ENCODE results near the gene C21orf58. TPM values are rescaled to one million over a fixed set of nuclear protein-coding genes. Genes with fewer than 3 reads are reported as not detected.

Gene C21orf58
- total and polyA plus RNA-seq, 2 experiments from 2014 or later, result 2.6 to 6.8 TPM

- Histone ChIP-seq H3K9me2 (replicated peaks; ENCODE audit: insufficient read depth) (no peaks in the 10 kb centered on the region), H4K20me1 (ENCODE audit: insufficient read depth, poor library complexity, severe bottlenecking) (no peaks in the 10 kb centered on the region), H3K27me3 (no peaks in the 10 kb centered on the region), H3K4me2 (no peak overlapping the region), H2AFZ (no peak overlapping the region), H3K27ac (no peak overlapping the region), H3K36me3 (replicated peaks; ENCODE audit: insufficient read depth, low read depth) (no peaks in the 10 kb centered on the region), H3K79me2 (no peaks in the 10 kb centered on the region), H3K4me3 (no peak overlapping the region), H3K9me3 (ENCODE audit: low read depth) (no peaks in the 10 kb centered on the region), H3K4me1 (ENCODE audit: insufficient read depth) (no peaks in the 10 kb centered on the region)
- 85% methylated on average over 11 of the region's 11 CpGs for WGBS (ENCODE audit: low lambda C conversion rate, missing lambda C conversion rate)
- TF ChIP-seq EZH2phosphoT487 (IDR thresholded peaks at IDR 0.05; ENCODE audit: low read depth, severe bottlenecking, unreplicated experiment) (no peak), EZH2 (IDR thresholded peaks at IDR 0.05; ENCODE audit: borderline replicate concordance) (no peak)
- TF ChIP-seq, protein P1, sequence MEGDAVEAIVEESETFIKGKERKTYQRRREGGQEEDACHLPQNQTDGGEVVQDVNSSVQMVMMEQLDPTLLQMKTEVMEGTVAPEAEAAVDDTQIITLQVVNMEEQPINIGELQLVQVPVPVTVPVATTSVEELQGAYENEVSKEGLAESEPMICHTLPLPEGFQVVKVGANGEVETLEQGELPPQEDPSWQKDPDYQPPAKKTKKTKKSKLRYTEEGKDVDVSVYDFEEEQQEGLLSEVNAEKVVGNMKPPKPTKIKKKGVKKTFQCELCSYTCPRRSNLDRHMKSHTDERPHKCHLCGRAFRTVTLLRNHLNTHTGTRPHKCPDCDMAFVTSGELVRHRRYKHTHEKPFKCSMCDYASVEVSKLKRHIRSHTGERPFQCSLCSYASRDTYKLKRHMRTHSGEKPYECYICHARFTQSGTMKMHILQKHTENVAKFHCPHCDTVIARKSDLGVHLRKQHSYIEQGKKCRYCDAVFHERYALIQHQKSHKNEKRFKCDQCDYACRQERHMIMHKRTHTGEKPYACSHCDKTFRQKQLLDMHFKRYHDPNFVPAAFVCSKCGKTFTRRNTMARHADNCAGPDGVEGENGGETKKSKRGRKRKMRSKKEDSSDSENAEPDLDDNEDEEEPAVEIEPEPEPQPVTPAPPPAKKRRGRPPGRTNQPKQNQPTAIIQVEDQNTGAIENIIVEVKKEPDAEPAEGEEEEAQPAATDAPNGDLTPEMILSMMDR (IDR thresholded peaks at IDR 0.05; ENCODE audit: poor library complexity), result no peak
- no peak for DNase-seq (ENCODE audit: low spot score)
Observed at GRCh38 chr21:46304955-46305354, 18.7 kb downstream of the C21orf58 start.

DNA sequence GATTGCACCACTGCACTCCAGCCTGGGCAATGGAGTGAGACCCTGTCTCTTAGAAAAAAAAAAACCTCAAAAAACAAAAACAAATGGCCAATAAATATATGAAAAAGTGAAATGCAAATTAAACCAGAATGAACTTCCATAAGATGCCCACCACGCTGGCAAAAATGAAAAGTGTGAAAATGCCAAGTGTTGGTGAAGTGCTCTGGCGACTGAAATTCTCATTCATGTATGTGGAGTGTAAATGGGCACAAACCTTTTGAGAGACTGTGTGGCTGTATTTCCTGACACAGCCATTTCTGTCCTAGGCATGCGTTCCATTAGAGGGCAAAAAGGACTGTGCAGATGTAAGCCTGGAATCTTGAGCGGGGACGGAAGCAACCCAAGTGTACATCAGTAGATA, 19.2 kb downstream of the C21orf58 start:
- Histone ChIP-seq H3K79me2 (no peaks in the 10 kb centered on the region), H3K36me3 (replicated peaks; ENCODE audit: insufficient read depth, low read depth) (no peaks in the 10 kb centered on the region), H4K20me1 (ENCODE audit: insufficient read depth, poor library complexity, severe bottlenecking) (no peaks in the 10 kb centered on the region), H3K9me2 (replicated peaks; ENCODE audit: insufficient read depth) (no peaks in the 10 kb centered on the region), H3K27ac (no peak overlapping the region), H3K4me2 (no peak overlapping the region), H3K27me3 (no peaks in the 10 kb centered on the region), H3K4me1 (ENCODE audit: insufficient read depth) (no peaks in the 10 kb centered on the region), H3K9me3 (ENCODE audit: low read depth) (no peaks in the 10 kb centered on the region), H2AFZ (no peak overlapping the region), H3K4me3 (no peak overlapping the region)
- no peak for TF ChIP-seq EZH2 (IDR thresholded peaks at IDR 0.05; ENCODE audit: borderline replicate concordance)
- TF ChIP-seq EZH2phosphoT487 (IDR thresholded peaks at IDR 0.05; ENCODE audit: low read depth, severe bottlenecking, unreplicated experiment), result no peak
- TF ChIP-seq, protein P1 (IDR thresholded peaks at IDR 0.05; ENCODE audit: poor library complexity), result no peak
- DNase-seq (ENCODE audit: low spot score), result no peak
- 97% methylated on average over 5 of the region's 5 CpGs for WGBS (ENCODE audit: low lambda C conversion rate, missing lambda C conversion rate)

DNA sequence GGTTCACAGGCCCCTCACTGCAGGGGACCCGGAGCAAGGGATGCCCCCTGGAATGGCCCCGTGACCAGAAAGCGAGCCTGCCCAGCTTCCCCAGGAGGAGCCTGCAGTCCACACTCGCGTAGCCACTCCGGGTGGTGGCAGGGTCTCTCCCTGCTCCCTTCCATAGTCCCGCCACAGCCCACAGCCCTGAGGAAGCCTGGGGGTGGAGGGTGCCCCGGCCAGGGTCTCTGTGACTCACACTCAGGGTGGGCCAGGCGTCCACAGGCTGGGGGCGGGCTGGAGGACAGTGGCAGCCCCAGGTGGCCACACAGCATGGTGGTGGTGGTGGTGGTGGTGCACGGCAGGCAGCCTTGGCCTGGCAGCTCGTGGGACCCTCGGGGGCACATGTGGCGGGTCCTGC, 21.9 kb downstream of the C21orf58 start:
- Histone ChIP-seq H3K9me3 (ENCODE audit: low read depth) (no peaks in the 10 kb centered on the region), H3K4me3 (no peak overlapping the region), H2AFZ (no peak overlapping the region), H3K4me2 (no peak overlapping the region), H3K4me1 (ENCODE audit: insufficient read depth) (peaks cover 6% of the 10 kb centered on the region), H3K79me2 (no peaks in the 10 kb centered on the region), H3K27ac (no peak overlapping the region), H3K36me3 (replicated peaks; ENCODE audit: insufficient read depth, low read depth) (no peaks in the 10 kb centered on the region), H3K27me3 (no peaks in the 10 kb centered on the region), H4K20me1 (ENCODE audit: insufficient read depth, poor library complexity, severe bottlenecking) (no peaks in the 10 kb centered on the region), H3K9me2 (replicated peaks; ENCODE audit: insufficient read depth) (no peaks in the 10 kb centered on the region)
- 99% methylated on average over 14 of the region's 14 CpGs for WGBS (ENCODE audit: low lambda C conversion rate, missing lambda C conversion rate)
- no peak for DNase-seq (ENCODE audit: low spot score)
- TF ChIP-seq, protein P1 (IDR thresholded peaks at IDR 0.05; ENCODE audit: poor library complexity), result no peak
- no peak for TF ChIP-seq EZH2phosphoT487 (IDR thresholded peaks at IDR 0.05; ENCODE audit: low read depth, severe bottlenecking, unreplicated experiment)
- TF ChIP-seq EZH2 (IDR thresholded peaks at IDR 0.05; ENCODE audit: borderline replicate concordance), result no peak

DNA sequence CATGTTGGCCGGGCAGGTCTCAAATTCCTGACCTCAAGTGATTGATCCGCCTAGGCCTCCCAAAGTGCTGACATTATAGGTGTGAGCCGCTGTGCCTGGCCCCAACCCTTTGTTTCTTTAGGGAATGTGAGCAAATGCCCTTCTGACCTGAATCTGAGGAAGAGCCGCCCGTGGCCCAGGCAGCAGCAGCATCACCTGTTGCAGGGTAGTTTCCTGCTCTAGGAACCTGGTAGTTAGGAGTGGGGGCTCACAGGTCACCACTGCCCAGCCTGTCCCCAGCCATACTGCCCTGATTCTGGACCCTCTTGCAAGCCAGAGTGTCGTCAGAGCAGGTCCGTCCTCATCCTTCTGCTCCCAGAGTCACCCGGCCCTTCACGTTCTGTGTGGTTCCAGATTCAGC, 24.5 kb downstream of the C21orf58 start:
- 84% methylated on average over 9 of the region's 9 CpGs for WGBS (ENCODE audit: low lambda C conversion rate, missing lambda C conversion rate)
- Histone ChIP-seq H3K9me2 (replicated peaks; ENCODE audit: insufficient read depth) (no peaks in the 10 kb centered on the region), H3K4me1 (ENCODE audit: insufficient read depth) (peaks cover 6% of the 10 kb centered on the region), H3K4me2 (no peak overlapping the region), H3K4me3 (no peak overlapping the region), H3K79me2 (no peaks in the 10 kb centered on the region), H3K27me3 (no peaks in the 10 kb centered on the region), H2AFZ (no peak overlapping the region), H3K36me3 (replicated peaks; ENCODE audit: insufficient read depth, low read depth) (no peaks in the 10 kb centered on the region), H4K20me1 (ENCODE audit: insufficient read depth, poor library complexity, severe bottlenecking) (no peaks in the 10 kb centered on the region), H3K9me3 (ENCODE audit: low read depth) (no peaks in the 10 kb centered on the region), H3K27ac (no peak overlapping the region)
- no peak for DNase-seq (ENCODE audit: low spot score)
- TF ChIP-seq, protein P1 (IDR thresholded peaks at IDR 0.05; ENCODE audit: poor library complexity), result no peak
- TF ChIP-seq EZH2 (IDR thresholded peaks at IDR 0.05; ENCODE audit: borderline replicate concordance), result no peak
- TF ChIP-seq EZH2phosphoT487 (IDR thresholded peaks at IDR 0.05; ENCODE audit: low read depth, severe bottlenecking, unreplicated experiment), result no peak
